HepG2 (cell line): ENCODE results near the gene ZFR.

Source experiments
- CTCF ChIP-seq: sonication (generic); formaldehyde crosslinking; IDR thresholded peaks from 2 replicates; pipeline ENCODE4 v1.5.0; 2020; ENCODE audit warnings: mild to moderate bottlenecking, missing genetic modification reagents, moderate library complexity
- HMGXB3 ChIP-seq: sonication (generic); formaldehyde crosslinking; IDR thresholded peaks from 2 replicates; pipeline ENCODE4 v1.4.0; 2020; ENCODE audit warnings: missing genetic modification reagents, borderline replicate concordance
- KDM4B ChIP-seq: sonication (generic); formaldehyde crosslinking; IDR thresholded peaks from 2 replicates; pipeline ENCODE4 v1.4.0; 2020; ENCODE audit warnings: missing genetic modification reagents
- MXD1 ChIP-seq: sonication (generic); formaldehyde crosslinking; IDR thresholded peaks from 2 replicates; pipeline ENCODE4 v1.4.0; 2020; ENCODE audit warnings: mild to moderate bottlenecking, missing genetic modification reagents
- POGK ChIP-seq: sonication (generic); formaldehyde crosslinking; conservative IDR thresholded peaks from 2 replicates; pipeline ENCODE4 v1.8.0; 2022; ENCODE audit warnings: mild to moderate bottlenecking, moderate library complexity, missing genetic modification reagents
- POLR2A ChIP-seq, 2 experiments: IDR thresholded peaks; 2 replicates each; pipeline ENCODE4 v1.6.1; 2011; ENCODE audit warnings: low read depth in 2 of 2, low read length in 2 of 2, mild to moderate bottlenecking in 1 of 2, moderate library complexity in 1 of 2; ENCODE audit not compliant: insufficient read depth in 1 of 2
- SRF ChIP-seq: IDR thresholded peaks from 2 replicates; pipeline ENCODE4 v1.6.1; 2011; ENCODE audit warnings: mild to moderate bottlenecking, low read depth, low read length, moderate library complexity
- SRSF1 ChIP-seq: fragments of 200-400 bp; formaldehyde crosslinking; optimal IDR thresholded peaks from 2 replicates; pipeline ENCODE3; 2017; ENCODE audit warnings: mild to moderate bottlenecking, low read depth, low read length, moderate library complexity
- SRSF9 ChIP-seq: fragments of 200-400 bp; formaldehyde crosslinking; IDR thresholded peaks from 2 replicates; pipeline ENCODE4 v1.6.1; 2018; ENCODE audit warnings: borderline replicate concordance, mild to moderate bottlenecking, low read depth, low read length; ENCODE audit not compliant: insufficient read depth, poor library complexity, severe bottlenecking
- YY1 ChIP-seq: IDR thresholded peaks from 2 replicates; pipeline ENCODE4 v1.6.1; 2011; ENCODE audit warnings: low read length, low read depth, moderate library complexity, mild to moderate bottlenecking; ENCODE audit not compliant: insufficient read depth, insufficient replicate concordance

- no peak for TF ChIP-seq SRSF9
- peak; percentile 29; the same call in 1 of the 2 replicates for TF ChIP-seq CTCF (CRISPR knock-in tag)
- no peak for TF ChIP-seq KDM4B (CRISPR knock-in tag)
- no peak for TF ChIP-seq POLR2A (IDR thresholded peaks at IDR 0.05; ENCODE audit: insufficient read depth in 1 of 2, low read depth in 2 of 2, low read length in 2 of 2)
- TF ChIP-seq YY1, result no peak
- no peak for TF ChIP-seq SRSF1
- TF ChIP-seq HMGXB3 (CRISPR knock-in tag), result no peak
- TF ChIP-seq SRF, result no peak
- TF ChIP-seq MXD1 (CRISPR knock-in tag), result no peak
- TF ChIP-seq POGK (CRISPR knock-in tag), result no peak
Observed at GRCh38 chr5:32450952-32451351, 6.4 kb upstream of the ZFR start.
